KMS-11 (cell line): ENCODE data around the gene MAP4K5.

ENCODE experiments used
- H2AFZ ChIP-seq: fragments of 200-600 bp; sonication (generic); 2 replicates; pipeline ENCODE4 v1.6.1; 2016; ENCODE audit warnings: antibody characterized with exemption, mixed run types, low read depth
- H3K27ac ChIP-seq: fragments of 200-600 bp; sonication (generic); 2 replicates; pipeline ENCODE4 v1.6.1; 2016; ENCODE audit warnings: mild to moderate bottlenecking, mixed run types
- H3K27me3 ChIP-seq: fragments of 200-600 bp; sonication (generic); 2 replicates; pipeline ENCODE4 v1.6.1; 2017; ENCODE audit warnings: mild to moderate bottlenecking, low read depth, mixed run types, moderate library complexity; ENCODE audit not compliant: insufficient read depth
- H3K36me3 ChIP-seq: fragments of 200-600 bp; sonication (generic); 2 replicates; pipeline ENCODE4 v1.6.1; 2017; ENCODE audit warnings: mild to moderate bottlenecking, mixed run types; ENCODE audit not compliant: insufficient read depth
- H3K4me1 ChIP-seq: fragments of 200-600 bp; sonication (generic); 2 replicates; pipeline ENCODE4 v1.6.1; 2016; ENCODE audit warnings: mild to moderate bottlenecking, low read depth, mixed run types; ENCODE audit not compliant: poor library complexity, severe bottlenecking
- H3K4me2 ChIP-seq: fragments of 200-600 bp; sonication (generic); 2 replicates; pipeline ENCODE4 v1.7.0; 2016; ENCODE audit warnings: mild to moderate bottlenecking, mixed run types
- H3K4me3 ChIP-seq: fragments of 200-600 bp; sonication (generic); IDR thresholded peaks from 2 replicates; pipeline ENCODE4 v1.6.1; 2017; ENCODE audit warnings: low read depth, low read length, mixed read lengths; ENCODE audit not compliant: insufficient read depth
- H3K79me2 ChIP-seq: fragments of 200-600 bp; sonication (generic); 2 replicates; pipeline ENCODE4 v1.6.1; 2016; ENCODE audit warnings: low read depth, mixed run types; ENCODE audit not compliant: insufficient read depth
- H3K9ac ChIP-seq: fragments of 200-600 bp; sonication (generic); 2 replicates; pipeline ENCODE4 v1.6.1; 2016; ENCODE audit warnings: mild to moderate bottlenecking, mixed run types
- H4K20me1 ChIP-seq: fragments of 200-600 bp; sonication (generic); 2 replicates; pipeline ENCODE4 v1.6.1; 2016; ENCODE audit warnings: mild to moderate bottlenecking, mixed run types; ENCODE audit not compliant: insufficient read depth
- TF ChIP-seq, protein P1 (sequence below): fragments of 200-600 bp; sonication (generic); conservative IDR thresholded peaks from 2 replicates; pipeline ENCODE4 v1.6.1; 2017; ENCODE audit warnings: low read depth, mild to moderate bottlenecking, antibody characterized with exemption, low read length, moderate library complexity, mixed read lengths

MAP4K5 gene

GRCh38 chr14:50528000-50528399 is 4.4 kb downstream of the MAP4K5 start:
- Histone ChIP-seq H2AFZ (no peak overlapping the region), H3K36me3 (no peaks in the 10 kb centered on the region), H4K20me1 (no peaks in the 10 kb centered on the region), H3K4me2 (no peak overlapping the region), H3K9ac (no peak overlapping the region), H3K27me3 (no peaks in the 10 kb centered on the region), H3K4me1 (peaks cover 13% of the 10 kb centered on the region), H3K79me2 (peaks cover 76% of the 10 kb centered on the region), H3K27ac (no peak overlapping the region), H3K4me3 (no peak overlapping the region)
- TF ChIP-seq, protein P1, sequence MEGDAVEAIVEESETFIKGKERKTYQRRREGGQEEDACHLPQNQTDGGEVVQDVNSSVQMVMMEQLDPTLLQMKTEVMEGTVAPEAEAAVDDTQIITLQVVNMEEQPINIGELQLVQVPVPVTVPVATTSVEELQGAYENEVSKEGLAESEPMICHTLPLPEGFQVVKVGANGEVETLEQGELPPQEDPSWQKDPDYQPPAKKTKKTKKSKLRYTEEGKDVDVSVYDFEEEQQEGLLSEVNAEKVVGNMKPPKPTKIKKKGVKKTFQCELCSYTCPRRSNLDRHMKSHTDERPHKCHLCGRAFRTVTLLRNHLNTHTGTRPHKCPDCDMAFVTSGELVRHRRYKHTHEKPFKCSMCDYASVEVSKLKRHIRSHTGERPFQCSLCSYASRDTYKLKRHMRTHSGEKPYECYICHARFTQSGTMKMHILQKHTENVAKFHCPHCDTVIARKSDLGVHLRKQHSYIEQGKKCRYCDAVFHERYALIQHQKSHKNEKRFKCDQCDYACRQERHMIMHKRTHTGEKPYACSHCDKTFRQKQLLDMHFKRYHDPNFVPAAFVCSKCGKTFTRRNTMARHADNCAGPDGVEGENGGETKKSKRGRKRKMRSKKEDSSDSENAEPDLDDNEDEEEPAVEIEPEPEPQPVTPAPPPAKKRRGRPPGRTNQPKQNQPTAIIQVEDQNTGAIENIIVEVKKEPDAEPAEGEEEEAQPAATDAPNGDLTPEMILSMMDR, result no peak

- Histone ChIP-seq H3K9ac (no peak overlapping the region), H3K27ac (no peak overlapping the region), H3K36me3 (no peaks in the 10 kb centered on the region), H3K4me1 (peaks cover 18% of the 10 kb centered on the region), H3K4me3 (no peak overlapping the region), H3K79me2 (peaks cover 78% of the 10 kb centered on the region), H2AFZ (no peak overlapping the region), H3K27me3 (no peaks in the 10 kb centered on the region), H4K20me1 (0 out of 2 replicates have a peak, but pooled peaks cover 3% of the 10 kb centered on the region), H3K4me2 (no peak overlapping the region)
- TF ChIP-seq, protein P1, result no peak
Observed at GRCh38 chr14:50524731-50525515, 7.4 kb downstream of the MAP4K5 start.

DNA sequence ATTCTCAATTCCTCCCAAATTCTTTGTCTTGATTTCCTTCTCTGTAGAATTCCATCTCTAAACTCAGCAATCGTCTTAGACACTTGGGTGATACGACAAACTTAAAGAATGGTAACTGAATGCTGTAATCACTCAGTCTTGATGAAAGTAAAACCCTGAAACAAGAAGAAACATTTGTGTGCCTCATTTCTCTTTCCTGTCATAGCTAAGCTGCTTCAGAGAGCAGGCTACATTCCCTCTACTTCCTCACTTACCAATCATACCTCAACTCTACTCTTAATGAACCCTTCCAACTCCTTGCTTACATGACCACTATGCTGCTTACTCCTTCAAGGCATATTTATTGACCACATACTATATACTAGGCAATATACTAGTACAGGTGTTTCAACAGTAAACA is 8.3 kb downstream of the MAP4K5 start:
- Histone ChIP-seq H3K79me2 (peaks cover 72% of the 10 kb centered on the region), H3K27ac (no peak overlapping the region), H3K9ac (no peak overlapping the region), H4K20me1 (0 out of 2 replicates have a peak, but pooled peaks cover 3% of the 10 kb centered on the region), H3K36me3 (no peaks in the 10 kb centered on the region), H3K27me3 (no peaks in the 10 kb centered on the region), H3K4me3 (no peak overlapping the region), H2AFZ (no peak overlapping the region), H3K4me2 (no peak overlapping the region), H3K4me1 (peaks cover 18% of the 10 kb centered on the region)
- TF ChIP-seq, protein P1, result no peak

- Histone ChIP-seq H2AFZ (no peak overlapping the region), H4K20me1 (0 out of 2 replicates have a peak, but pooled peaks cover 3% of the 10 kb centered on the region), H3K9ac (no peak overlapping the region), H3K4me2 (no peak overlapping the region), H3K79me2 (peaks cover 69% of the 10 kb centered on the region), H3K4me1 (peaks cover 18% of the 10 kb centered on the region), H3K27me3 (no peaks in the 10 kb centered on the region), H3K36me3 (no peaks in the 10 kb centered on the region), H3K4me3 (no peak overlapping the region), H3K27ac (no peak overlapping the region)
- TF ChIP-seq, protein P1, result no peak
Observed at GRCh38 chr14:50523271-50524041, 8.9 kb downstream of the MAP4K5 start.
